Retinal pigment epithelial cell (primary cell): ENCODE measurements around the gene SLC35G4.
A peak's percentile ranks its signal among the peaks of the same experiment; 100 is the strongest.
"Not testable (repeated sequence)": the region's sequence is repeated elsewhere in the genome, so short reads cannot be mapped to it uniquely, and the experiment has no call there.

Experiments used
- DNase-seq: peaks from one replicate; pipeline ENCODE4 v3.0.0-alpha.2; 2010; ENCODE audit warnings: low read depth
- H3K4me3 ChIP-seq: 2 replicates; pipeline ENCODE4 v1.5.1; 2011; ENCODE audit warnings: mild to moderate bottlenecking, low read length, control low read depth, moderate library complexity
- CTCF ChIP-seq: conservative IDR thresholded peaks from 2 replicates; pipeline ENCODE4 v1.5.1; 2011; ENCODE audit warnings: low read depth, low read length, control low read depth, inconsistent platforms

SLC35G4 gene

DNA sequence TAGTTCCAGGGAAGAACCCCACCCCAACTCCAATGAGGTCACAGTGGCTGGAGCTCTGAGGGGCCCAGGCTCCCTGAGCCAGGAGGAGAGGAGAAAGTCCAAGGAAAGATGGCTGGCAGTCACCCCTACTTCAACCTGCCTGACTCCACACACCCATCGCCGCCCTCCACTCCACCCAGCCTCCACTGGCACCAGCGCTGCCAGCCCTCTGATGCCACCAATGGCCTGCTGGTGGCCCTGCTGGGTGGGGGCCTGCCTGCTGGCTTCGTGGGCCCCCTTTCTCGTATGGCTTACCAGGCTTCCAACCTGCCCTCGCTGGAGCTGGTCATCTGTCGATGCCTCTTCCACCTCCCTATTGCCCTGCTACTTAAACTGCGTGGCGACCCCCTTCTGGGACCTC, at the start of gene SLC35G4:
TSS of gene SLC35G4 (plus strand) at position 109 of the 400 bp plus-strand sequence. CDS start at position 109, 0 bp downstream.
- H3K4me3 ChIP-seq, DNase-seq: not testable (repeated sequence)

DNA sequence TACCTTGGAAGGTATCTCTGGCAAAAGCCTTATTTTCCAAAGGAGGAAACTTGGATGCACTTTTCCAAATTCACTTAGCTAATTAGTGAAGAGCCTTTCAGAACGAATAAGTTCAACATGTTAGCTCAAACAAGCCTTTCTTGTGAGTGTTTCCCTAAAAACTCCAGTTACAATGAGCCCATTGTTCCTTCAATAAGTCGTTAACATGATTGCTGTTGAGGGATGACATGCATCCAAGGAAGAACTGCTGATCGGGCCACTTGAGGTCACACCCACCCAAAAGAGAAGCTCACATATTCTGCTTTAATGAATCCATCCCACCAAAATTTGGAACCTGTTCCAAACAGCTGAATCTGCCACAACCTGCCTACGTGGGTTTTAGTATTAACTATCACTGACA, 48.1 kb upstream of the SLC35G4 start:
- TF ChIP-seq CTCF, result no peak
- no peak overlapping the region for H3K4me3 ChIP-seq
- peak; percentile 3 for DNase-seq

GRCh38 chr18:11565716-11566115, 43.7 kb upstream of the SLC35G4 start:
- TF ChIP-seq CTCF, result no peak
- H3K4me3 ChIP-seq, result no peak overlapping the region
- no peak for DNase-seq

GRCh38 chr18:11566236-11566965, 43.0 kb upstream of the SLC35G4 start:
- no peak overlapping the region for H3K4me3 ChIP-seq
- DNase-seq, result no peak
- no peak for TF ChIP-seq CTCF

DNA sequence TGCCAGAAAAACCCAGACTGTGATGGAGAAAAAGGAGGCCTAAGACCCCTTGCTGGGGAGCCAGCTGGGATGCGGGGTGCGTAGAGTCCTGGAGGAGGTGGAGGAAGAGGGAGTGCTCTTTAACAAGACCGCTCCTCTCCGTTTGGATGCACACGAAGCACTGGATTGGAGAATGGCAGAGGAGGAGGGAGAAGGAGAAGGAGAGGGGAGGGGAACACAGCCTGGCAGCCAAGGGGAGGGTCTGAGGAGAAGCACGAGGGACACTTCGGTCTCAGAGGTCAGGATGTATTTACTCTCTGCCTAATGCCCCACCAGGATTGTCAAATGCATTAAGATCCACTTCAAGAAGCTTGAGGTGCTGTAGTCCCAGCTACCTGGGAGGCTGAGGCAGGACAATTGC, 42.0 kb upstream of the SLC35G4 start:
- no peak for DNase-seq
- H3K4me3 ChIP-seq, result no peak overlapping the region
- no peak for TF ChIP-seq CTCF

GRCh38 chr18:11570073-11570588, 39.3 kb upstream of the SLC35G4 start:
- no peak for TF ChIP-seq CTCF
- no peak overlapping the region for H3K4me3 ChIP-seq
- no peak for DNase-seq

DNA sequence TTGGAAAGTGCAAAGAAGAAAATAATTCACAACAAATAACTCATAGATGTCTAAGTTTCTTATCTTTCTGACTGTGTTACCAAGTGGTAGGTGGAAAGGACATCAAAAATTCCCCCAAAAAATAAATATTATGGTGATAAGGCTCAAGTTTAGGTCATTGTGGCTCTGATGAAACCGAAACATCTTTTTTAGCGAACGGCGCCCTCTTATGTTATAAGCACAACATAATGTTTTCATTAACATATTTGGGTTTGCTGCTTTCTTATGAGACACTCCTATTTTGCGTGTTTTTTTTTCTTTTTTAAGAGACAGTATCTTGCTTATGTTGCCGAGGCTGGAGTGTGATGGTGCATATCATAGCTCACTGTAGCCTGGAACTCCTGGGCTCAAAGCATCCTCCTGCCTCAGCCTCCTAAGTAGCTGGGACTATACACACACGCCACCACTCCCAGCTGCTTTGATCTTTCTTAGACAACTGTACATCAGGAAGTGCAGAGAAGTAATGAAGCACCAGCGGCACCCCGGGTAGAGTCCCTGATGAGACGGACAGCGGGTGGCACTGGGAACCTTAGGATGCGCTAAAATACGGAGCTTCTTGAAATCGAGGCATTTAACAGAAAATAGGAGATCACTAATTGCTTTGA, 38.5 kb upstream of the SLC35G4 start:
- no peak for DNase-seq
- peak; percentile 47 for TF ChIP-seq CTCF
- H3K4me3 ChIP-seq, result no peak overlapping the region
